Spleen (tissue), 7 donors: ENCODE measurements around the gene CYP11A1.

Experiments used
- CTCF ChIP-seq, 11 experiments: fragments of 200-600 bp in 7 of 11; fragments of 450-650 bp in 4 of 11; sonication (generic) in 4 of 11; IDR thresholded peaks in 8 of 11; conservative IDR thresholded peaks in 3 of 11; 1 replicate in 7 of 11; 2 replicates in 4 of 11; pipeline versions ENCODE4 v1.4.0 to v1.8.0; 2016 to 2021; ENCODE audit warnings: antibody characterized with exemption in 11 of 11, inconsistent platforms in 4 of 11, mild to moderate bottlenecking in 1 of 11
- POLR2AphosphoS5 ChIP-seq, 3 donors: sonication (generic); formaldehyde crosslinking; IDR thresholded peaks; one replicate each; pipeline ENCODE4 v1.5.1; 2017; ENCODE audit warnings: antibody characterized with exemption in 3 of 3
- donor health status: DM: no; HTN: no; CAD: no; lungs with moderate emphysema.
- donor health status: DM: no; HTN: no; CAD: no.
- donor health status: DM: no; HTN: no; CAD: no.

- TF ChIP-seq CTCF (IDR thresholded peaks at IDR 0.05 in 8 of 11, conservative IDR thresholded peaks at IDR 0.05 in 3 of 11) (no peak), POLR2AphosphoS5 (IDR thresholded peaks at IDR 0.05) (no peak)
Observed at GRCh38 chr15:74362482-74362881, 5.0 kb downstream of the CYP11A1 start.
